BJ (cell line): Measurements from ENCODE around the gene LGI2. TPM values are rescaled to one million over a fixed set of nuclear protein-coding genes. Genes with fewer than 3 reads are reported as not detected.
"Not testable (repeated sequence)": the region's sequence is repeated elsewhere in the genome, so short reads cannot be mapped to it uniquely, and the experiment has no call there.

Experiments used
- CTCF ChIA-PET: fragments of 350-600 bp; formaldehyde crosslinking; extraction: SDS; loops from one replicate; lab custom pipeline; 2021; ENCODE audit warnings: antibody characterized with exemption, inconsistent platforms; lab: Yijun Ruan, JAX
- POLR2A ChIA-PET: fragments of 300-600 bp; sonication (Branson Sonifier 250); formaldehyde crosslinking; extraction: SDS; loops from one replicate; lab custom pipeline; 2021; ENCODE audit warnings: antibody characterized with exemption; lab: Charles Lee
- DNase-seq: peaks from one replicate; pipeline ENCODE4 v3.0.0-alpha.2; 2011; ENCODE audit warnings: low read depth
- H3K27me3 ChIP-seq: 2 replicates; pipeline ENCODE4 v1.6.0; 2011; ENCODE audit warnings: low read length; ENCODE audit not compliant: control insufficient read depth, insufficient read depth
- H3K36me3 ChIP-seq: 2 replicates; pipeline ENCODE4 v1.5.1; 2011; ENCODE audit warnings: low read length; ENCODE audit not compliant: control insufficient read depth, insufficient read depth
- H3K4me3 ChIP-seq: 2 replicates; pipeline ENCODE4 v1.5.1; 2011; ENCODE audit warnings: low read depth, mild to moderate bottlenecking, control low read depth, low read length
- CTCF ChIP-seq: IDR thresholded peaks from 2 replicates; pipeline ENCODE4 v1.5.1; 2011; ENCODE audit warnings: low read depth, mild to moderate bottlenecking, control low read depth, inconsistent platforms, low read length, moderate library complexity; ENCODE audit not compliant: insufficient read depth
- polyA plus RNA-seq: library from polyadenylated mRNA; depleted of rRNA; stranded (reverse); fragments of >200 nt; gene quantifications from 2 replicates; pipeline ENCODE4 v1.2.3, GENCODE V29; 2011

LGI2 gene
- polyA plus RNA-seq, 1 experiment = 0.01 TPM

DNA sequence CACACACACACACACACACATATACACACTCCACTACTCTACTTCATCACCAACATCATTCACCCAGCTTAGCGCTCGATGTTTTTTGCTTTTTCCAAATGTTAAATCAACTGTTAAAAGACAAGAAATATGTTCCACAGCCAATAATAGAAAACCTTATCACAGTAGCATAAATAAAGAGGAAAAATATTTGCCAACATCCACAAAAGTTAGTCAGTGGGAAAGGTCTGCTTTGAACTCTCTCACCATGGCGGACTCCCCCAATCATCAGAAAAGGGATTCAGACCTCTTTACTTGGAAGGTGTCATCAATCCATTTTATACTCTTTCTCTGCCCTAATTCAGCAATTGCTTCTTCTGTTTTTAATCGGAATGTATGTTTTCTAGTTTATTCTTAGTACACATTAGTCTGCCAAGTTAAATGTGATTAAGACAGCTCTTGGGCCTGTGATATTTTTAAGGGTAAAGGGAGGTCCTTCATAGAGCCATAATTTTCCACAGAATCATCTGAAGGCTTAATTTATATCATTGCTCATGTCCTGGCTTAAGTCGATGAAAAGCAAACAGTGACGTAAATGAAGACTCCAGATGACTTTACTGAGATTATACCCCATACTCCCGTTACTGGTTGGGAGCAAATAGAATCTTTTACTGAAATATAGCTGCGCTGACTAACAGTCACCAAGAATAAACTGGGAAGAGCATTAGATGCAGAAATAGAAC lies 29.7 kb upstream of the LGI2 start:
- Histone ChIP-seq H3K36me3 (no peaks in the 10 kb centered on the region), H3K4me3 (no peak overlapping the region), H3K27me3 (peaks cover 5% of the 10 kb centered on the region)
- CTCF ChIA-PET = interaction anchor here (0.9 kb wide), 1 partner anchor 11 kb away, joined by 3 read pairs; no protein-coding TSS in a partner anchor
- POLR2A ChIA-PET = no interaction called here
- no peak for DNase-seq
- TF ChIP-seq CTCF = no peak

- ChIA-PET POLR2A (no interaction called here), CTCF (interaction anchor here (0.9 kb wide), 1 partner anchor 11 kb away, joined by 3 read pairs; no protein-coding TSS in a partner anchor)
- DNase-seq = no peak
- TF ChIP-seq CTCF = no peak
- Histone ChIP-seq H3K27me3 (peaks cover 5% of the 10 kb centered on the region), H3K4me3 (no peak overlapping the region), H3K36me3 (no peaks in the 10 kb centered on the region)
Measured at GRCh38 chr4:25059791-25060190, 29.0 kb upstream of the LGI2 start.

- ChIA-PET CTCF (no interaction called here), POLR2A (no interaction called here)
- Histone ChIP-seq H3K4me3 (no peak overlapping the region), H3K36me3 (no peaks in the 10 kb centered on the region), H3K27me3 (peaks cover 5% of the 10 kb centered on the region)
- DNase-seq = no peak
- no peak for TF ChIP-seq CTCF
Measured at GRCh38 chr4:25058796-25059195, 28.1 kb upstream of the LGI2 start.

DNA sequence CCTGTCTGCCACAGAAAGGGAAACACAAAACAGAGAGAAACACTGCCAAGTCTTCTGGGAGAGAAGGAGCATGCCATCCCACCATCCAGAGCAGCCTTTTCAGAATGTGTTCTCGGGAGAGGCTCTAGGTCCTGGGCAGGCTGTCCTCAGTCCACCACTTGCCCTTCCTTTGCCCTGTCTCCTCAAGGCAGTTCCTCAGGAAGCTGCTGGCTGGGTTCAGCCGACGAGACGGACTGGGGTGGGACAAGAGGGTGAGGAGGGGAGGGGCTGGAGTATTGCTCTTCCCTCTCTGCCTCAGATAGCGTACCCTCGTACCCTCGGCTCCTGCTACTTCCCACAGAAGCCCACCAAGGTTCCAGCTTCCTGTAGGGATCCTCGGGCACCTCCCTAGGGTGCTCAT lies 26.6 kb upstream of the LGI2 start:
- TF ChIP-seq CTCF = no peak
- no peak for DNase-seq
- CTCF ChIA-PET = no interaction called here
- Histone ChIP-seq H3K27me3 (peaks cover 5% of the 10 kb centered on the region), H3K4me3 (no peak overlapping the region), H3K36me3 (no peaks in the 10 kb centered on the region)
- POLR2A ChIA-PET = no interaction called here

DNA sequence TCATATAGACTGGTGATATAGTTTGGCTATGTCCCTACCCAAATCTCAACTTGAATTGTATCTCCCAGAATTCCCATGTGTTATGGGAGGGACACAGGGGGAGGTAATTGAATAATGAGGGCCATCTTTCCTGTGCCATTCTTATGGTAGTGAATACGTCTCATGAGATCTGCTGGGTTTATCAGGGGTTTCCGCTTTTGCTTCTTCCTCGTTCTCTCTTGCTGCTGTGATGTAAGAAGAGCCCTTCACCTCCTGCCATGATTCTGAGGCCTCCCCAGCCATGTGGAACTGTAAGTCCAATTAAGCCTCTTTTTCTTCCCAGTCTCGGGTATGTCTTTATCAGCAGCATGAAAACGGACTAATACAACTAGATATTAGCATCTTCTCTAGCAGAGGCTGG lies 21.3 kb upstream of the LGI2 start:
- CTCF ChIA-PET, POLR2A ChIA-PET, H3K4me3 ChIP-seq, H3K36me3 ChIP-seq, DNase-seq, H3K27me3 ChIP-seq: not testable (repeated sequence)

- POLR2A ChIA-PET = no interaction called here
- no peak for TF ChIP-seq CTCF
- CTCF ChIA-PET = no interaction called here
- H3K27me3 ChIP-seq = no peaks in the 10 kb centered on the region
- no peak for DNase-seq
- H3K4me3 ChIP-seq = no peak overlapping the region
- H3K36me3 ChIP-seq = no peaks in the 10 kb centered on the region
Measured at GRCh38 chr4:25051534-25051933, 20.8 kb upstream of the LGI2 start.
